ENCODE measurements around the gene MCF2L2. TPM values are rescaled to one million over a fixed set of nuclear protein-coding genes. Genes with fewer than 3 reads are reported as not detected.

Gene MCF2L2
- total RNA-seq, 1 donor: 0.09 TPM

GRCh38 chr3:183269345-183269744 lies 159.1 kb downstream of the MCF2L2 start:
- TF ChIP-seq, protein P1, sequence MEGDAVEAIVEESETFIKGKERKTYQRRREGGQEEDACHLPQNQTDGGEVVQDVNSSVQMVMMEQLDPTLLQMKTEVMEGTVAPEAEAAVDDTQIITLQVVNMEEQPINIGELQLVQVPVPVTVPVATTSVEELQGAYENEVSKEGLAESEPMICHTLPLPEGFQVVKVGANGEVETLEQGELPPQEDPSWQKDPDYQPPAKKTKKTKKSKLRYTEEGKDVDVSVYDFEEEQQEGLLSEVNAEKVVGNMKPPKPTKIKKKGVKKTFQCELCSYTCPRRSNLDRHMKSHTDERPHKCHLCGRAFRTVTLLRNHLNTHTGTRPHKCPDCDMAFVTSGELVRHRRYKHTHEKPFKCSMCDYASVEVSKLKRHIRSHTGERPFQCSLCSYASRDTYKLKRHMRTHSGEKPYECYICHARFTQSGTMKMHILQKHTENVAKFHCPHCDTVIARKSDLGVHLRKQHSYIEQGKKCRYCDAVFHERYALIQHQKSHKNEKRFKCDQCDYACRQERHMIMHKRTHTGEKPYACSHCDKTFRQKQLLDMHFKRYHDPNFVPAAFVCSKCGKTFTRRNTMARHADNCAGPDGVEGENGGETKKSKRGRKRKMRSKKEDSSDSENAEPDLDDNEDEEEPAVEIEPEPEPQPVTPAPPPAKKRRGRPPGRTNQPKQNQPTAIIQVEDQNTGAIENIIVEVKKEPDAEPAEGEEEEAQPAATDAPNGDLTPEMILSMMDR (IDR thresholded peaks at IDR 0.05; ENCODE audit: insufficient read depth, low read length): no peak
- DNase-seq (ENCODE audit: low read depth): no peak
- no peak overlapping the region for H3K4me3 ChIP-seq (ENCODE audit: low read depth, low read length)

DNA sequence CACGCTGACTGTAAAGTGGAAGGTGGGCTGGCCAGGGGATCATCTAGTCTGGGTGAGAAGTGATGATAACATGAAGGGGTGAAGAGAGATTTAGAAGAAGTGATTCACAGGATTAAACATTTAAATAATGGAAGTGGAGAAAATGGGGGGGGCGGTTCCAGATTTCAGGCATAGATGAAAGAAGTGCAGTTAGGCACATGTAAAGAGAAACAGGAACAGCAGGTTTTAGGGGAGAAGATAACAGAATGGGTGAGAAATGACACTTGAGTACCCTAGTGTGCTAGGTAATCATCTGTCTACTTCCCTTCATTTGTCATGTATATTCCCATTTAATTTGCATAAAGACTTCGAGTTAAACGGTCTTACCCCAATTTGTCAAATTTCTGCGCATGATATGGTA lies 160.1 kb downstream of the MCF2L2 start:
- TF ChIP-seq, protein P1 (IDR thresholded peaks at IDR 0.05; ENCODE audit: insufficient read depth, low read length): no peak
- no peak overlapping the region for H3K4me3 ChIP-seq (ENCODE audit: low read depth, low read length)
- DNase-seq (ENCODE audit: low read depth): no peak

GRCh38 chr3:183267140-183267539 lies 161.3 kb downstream of the MCF2L2 start:
- no peak overlapping the region for H3K4me3 ChIP-seq (ENCODE audit: low read depth, low read length)
- DNase-seq (ENCODE audit: low read depth): no peak
- TF ChIP-seq, protein P1 (IDR thresholded peaks at IDR 0.05; ENCODE audit: insufficient read depth, low read length): no peak

- TF ChIP-seq, protein P1 (IDR thresholded peaks at IDR 0.05; ENCODE audit: insufficient read depth, low read length): no peak
- no peak overlapping the region for H3K4me3 ChIP-seq (ENCODE audit: low read depth, low read length)
- DNase-seq (ENCODE audit: low read depth): no peak
These were observed 162.0 kb downstream of the MCF2L2 start for GRCh38 chr3:183266454-183266853.

GRCh38 chr3:183265834-183266417 lies 162.5 kb downstream of the MCF2L2 start:
- DNase-seq (ENCODE audit: low read depth): peak; percentile 66
- H3K4me3 ChIP-seq (ENCODE audit: low read depth, low read length): no peak overlapping the region
- TF ChIP-seq, protein P1 (IDR thresholded peaks at IDR 0.05; ENCODE audit: insufficient read depth, low read length): no peak

DNA sequence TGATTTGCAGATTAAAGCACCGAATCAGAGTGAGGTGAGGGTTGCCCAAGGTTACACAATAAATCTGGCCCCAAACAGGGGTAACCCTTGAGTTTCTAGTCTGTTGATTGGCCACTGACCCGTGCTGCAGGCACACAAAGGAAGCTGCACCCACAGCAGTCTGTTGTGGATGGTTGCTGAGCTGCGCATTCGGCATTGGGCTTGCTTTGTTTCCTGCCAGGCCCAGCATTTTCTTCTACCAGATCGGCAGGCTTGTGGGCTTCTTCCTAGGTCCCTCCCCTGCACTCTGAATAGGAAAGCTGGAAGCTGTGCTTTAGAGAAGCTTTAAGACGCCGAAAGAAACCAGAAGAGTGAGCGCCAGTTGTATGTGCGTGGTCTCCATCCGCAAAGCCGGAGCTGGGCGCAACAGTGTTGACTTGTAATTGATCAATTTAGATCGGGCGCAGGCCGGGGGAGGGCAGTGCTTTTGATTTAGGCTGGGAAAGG lies 163.2 kb downstream of the MCF2L2 start:
- TF ChIP-seq, protein P1 (IDR thresholded peaks at IDR 0.05; ENCODE audit: insufficient read depth, low read length): no peak
- no peak for DNase-seq (ENCODE audit: low read depth)
- H3K4me3 ChIP-seq (ENCODE audit: low read depth, low read length): no peak overlapping the region

DNA sequence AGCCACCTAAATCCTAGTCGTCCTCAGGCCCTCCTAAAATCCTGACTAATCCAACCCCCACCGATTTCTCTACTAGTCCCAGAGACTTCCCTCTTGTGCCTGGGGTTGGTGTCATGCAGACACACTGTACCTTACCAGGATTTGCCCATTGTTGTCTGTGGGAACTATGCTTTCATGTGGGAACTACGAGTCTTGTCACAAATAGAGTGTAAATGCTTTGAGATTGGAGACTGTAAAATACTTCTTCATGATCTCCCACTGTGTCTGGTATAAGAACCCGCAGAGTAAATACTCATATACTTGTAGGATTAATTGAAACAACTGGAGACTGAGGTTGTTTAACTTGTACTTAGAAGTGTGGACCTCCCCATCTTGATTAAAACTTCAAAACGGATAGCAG lies 164.2 kb downstream of the MCF2L2 start:
- H3K4me3 ChIP-seq (ENCODE audit: low read depth, low read length): no peak overlapping the region
- TF ChIP-seq, protein P1 (IDR thresholded peaks at IDR 0.05; ENCODE audit: insufficient read depth, low read length): no peak
- no peak for DNase-seq (ENCODE audit: low read depth)

Measured in fibroblast of the aortic adventitia (primary cell).